Left cardiac atrium (tissue), 4 donors: ENCODE data around the gene FAIM. TPM values are rescaled to one million over a fixed set of nuclear protein-coding genes. Genes with fewer than 3 reads are reported as not detected.
"Not testable (repeated sequence)": the region's sequence is repeated elsewhere in the genome, so short reads cannot be mapped to it uniquely, and the experiment has no call there.

Experiments used
- ATAC-seq, 2 donors: fragments of 200-7000 bp; cut with Tn5 transposase; one replicate each; pipeline ENCODE4 v1.9.1; 2020; ENCODE audit warnings: mild to moderate bottlenecking in 2 of 2, moderate library complexity in 2 of 2
- DNase-seq: peaks from one replicate; pipeline ENCODE4 v3.0.0-alpha.2; 2020
- intact Hi-C, 2 donors: fragments of 100-400 bp; cut with DNase I; formaldehyde crosslinking; loops; one replicate each; pipeline versions ENCODE4 v1.14.1 to v1.15.1; 2022 to 2023
- long read RNA-seq: library from polyadenylated mRNA; unstranded; transcript quantifications from one replicate; pipeline ENCODE4 v2.0.0, GENCODE V29; 2021
- total RNA-seq, 2 donors: library from RNA; stranded (reverse); fragmentation: NEBNext Ultra II Directional; extraction: Animal tissue kit (Norgen Biotek cat#: 25700); gene quantifications; one replicate each; pipeline ENCODE4 v1.2.1, GENCODE V29; 2021
- donor health status: DM: no; HTN: yes; CAD: no.
- donor health status: DM: no; HTN: yes; CAD: no; lungs with severe emphysema.
- donor health status: DM: yes; HTN: yes; CAD: no.
- donor health status: Dilated cardiomyopathy.

FAIM gene
- 1 to 10 TPM; 6.8 to 8.0 TPM for total RNA-seq
- long read RNA-seq, partial matches to known transcripts: 0 of 2 reads
- long read RNA-seq, other reads (novel, unspliced or antisense): 0 of 2 reads

GRCh38 chr3:138608322-138609135, at the start of gene FAIM:
Gene FAIM (plus strand): TSS chr3:138608771. CDS start chr3:138619727, 10,956 bp downstream.
- intact Hi-C loops: no loop called here
- DNase-seq (peak; percentile 70), ATAC-seq (peak; percentile 87 to 90)

GRCh38 chr3:138559134-138559533, 49.4 kb upstream of the FAIM start:
- no peak for ATAC-seq
- DNase-seq: no peak
- intact Hi-C loops: no loop called here

GRCh38 chr3:138560501-138560900, 48.1 kb upstream of the FAIM start:
- DNase-seq: no peak
- no peak for ATAC-seq
- intact Hi-C loops: no loop called here

- DNase-seq, intact Hi-C loops, ATAC-seq: not testable (repeated sequence)
Measured at GRCh38 chr3:138562902-138563301, 45.7 kb upstream of the FAIM start.

- ATAC-seq, intact Hi-C loops, DNase-seq: not testable (repeated sequence)
Measured at GRCh38 chr3:138566293-138566692, 42.3 kb upstream of the FAIM start.

- intact Hi-C loops: no loop called here
- DNase-seq (no peak), ATAC-seq (no peak)
Measured at GRCh38 chr3:138567403-138567802, 41.2 kb upstream of the FAIM start.

- ATAC-seq (no peak), DNase-seq (no peak)
- intact Hi-C loops: no loop called here
Measured at GRCh38 chr3:138569090-138569489, 39.5 kb upstream of the FAIM start.

GRCh38 chr3:138569624-138570023, 38.9 kb upstream of the FAIM start:
- intact Hi-C loops, DNase-seq, ATAC-seq: not testable (repeated sequence)

- ATAC-seq: no peak
- DNase-seq: no peak
- intact Hi-C loops: no loop called here
Measured at GRCh38 chr3:138573138-138573537, 35.4 kb upstream of the FAIM start.

- DNase-seq (no peak), ATAC-seq (no peak)
- intact Hi-C loops: no loop called here
Measured at GRCh38 chr3:138578141-138578540, 30.4 kb upstream of the FAIM start.

- no peak for ATAC-seq
- no peak for DNase-seq
- intact Hi-C loops: no loop called here
Measured at GRCh38 chr3:138578961-138579574, 29.5 kb upstream of the FAIM start.

- ATAC-seq (no peak), DNase-seq (no peak)
- intact Hi-C loops: no loop called here
Measured at GRCh38 chr3:138587374-138587773, 21.2 kb upstream of the FAIM start.

GRCh38 chr3:138588445-138588844, 20.1 kb upstream of the FAIM start:
- intact Hi-C loops: no loop called here
- no peak for ATAC-seq
- no peak for DNase-seq

- DNase-seq: no peak
- intact Hi-C loops: no loop called here
- ATAC-seq: no peak
Measured at GRCh38 chr3:138591392-138591791, 17.2 kb upstream of the FAIM start.

- intact Hi-C loops: loop anchor here in 1 of 2 donors (2.0 kb wide), 1 partner anchor 329 kb away; no protein-coding TSS in a partner anchor
- ATAC-seq: no peak
- no peak for DNase-seq
Measured at GRCh38 chr3:138593488-138594149, 15.0 kb upstream of the FAIM start.

- intact Hi-C loops: loop anchor here in 1 of 2 donors (2.0 kb wide), 1 partner anchor 328 kb away; no protein-coding TSS in a partner anchor
- peak; percentile 99 for ATAC-seq
- DNase-seq: peak; percentile 95
Measured at GRCh38 chr3:138594150-138594934, 14.2 kb upstream of the FAIM start, which contains the start of gene CEP70. Gene CEP70 (minus strand): TSS chr3:138594260. CDS start chr3:138572927, 21,333 bp downstream.

- no peak for ATAC-seq
- intact Hi-C loops: loop anchor here in 1 of 2 donors (2.0 kb wide), 1 partner anchor 328 kb away; no protein-coding TSS in a partner anchor
- DNase-seq: no peak
Measured at GRCh38 chr3:138594935-138595610, 13.5 kb upstream of the FAIM start.
